Measurements from ENCODE around the gene UBE2O.

- no peak for TF ChIP-seq CTCF (IDR thresholded peaks at IDR 0.05; ENCODE audit: low read depth, low read length)
- no peak for TF ChIP-seq POLR2A (IDR thresholded peaks at IDR 0.05; ENCODE audit: extremely low read depth, insufficient read length)
- TF ChIP-seq MYC (IDR thresholded peaks at IDR 0.05; ENCODE audit: low read depth, low read length), result no peak
Measured at GRCh38 chr17:76415786-76416185, 37.2 kb downstream of the UBE2O start.
